HEK293T (cell line): Measurements from ENCODE around the gene ATG101.
"Not testable (repeated sequence)": the region's sequence is repeated elsewhere in the genome, so short reads cannot be mapped to it uniquely, and the experiment has no call there.

ENCODE experiments used
- ARNT ChIP-seq: fragments of 450-650 bp; IDR thresholded peaks from 2 replicates; pipeline ENCODE4 v1.6.1; 2017; ENCODE audit warnings: mild to moderate bottlenecking
- CTBP1 ChIP-seq: fragments of 450-650 bp; IDR thresholded peaks from 2 replicates; pipeline ENCODE4 v1.6.1; 2016; ENCODE audit warnings: borderline replicate concordance
- ELF4 ChIP-seq: fragments of 450-650 bp; IDR thresholded peaks from 2 replicates; pipeline ENCODE4 v1.6.1; 2017; ENCODE audit warnings: antibody characterized with exemption
- FOXA1 ChIP-seq: fragments of 450-650 bp; IDR thresholded peaks from 2 replicates; pipeline ENCODE4 v1.6.1; 2016; ENCODE audit warnings: mild to moderate bottlenecking
- FOXK2 ChIP-seq: fragments of 450-650 bp; IDR thresholded peaks from 2 replicates; pipeline ENCODE4 v1.6.1; 2016; ENCODE audit warnings: mild to moderate bottlenecking
- FOXM1 ChIP-seq: fragments of 450-650 bp; IDR thresholded peaks from 2 replicates; pipeline ENCODE4 v1.6.1; 2017; ENCODE audit warnings: mild to moderate bottlenecking, borderline replicate concordance
- LEF1 ChIP-seq: fragments of 450-650 bp; IDR thresholded peaks from 2 replicates; pipeline ENCODE4 v1.6.1; 2017; ENCODE audit warnings: mild to moderate bottlenecking, borderline replicate concordance
- PKNOX1 ChIP-seq: fragments of 450-650 bp; IDR thresholded peaks from 2 replicates; pipeline ENCODE4 v1.6.1; 2016
- SP1 ChIP-seq: fragments of 450-650 bp; IDR thresholded peaks from 2 replicates; pipeline ENCODE4 v1.6.1; 2017
- SUZ12 ChIP-seq: fragments of 450-650 bp; IDR thresholded peaks from 2 replicates; pipeline ENCODE4 v1.6.1; 2016; ENCODE audit warnings: mild to moderate bottlenecking
- TARDBP ChIP-seq: fragments of 450-650 bp; IDR thresholded peaks from 2 replicates; pipeline ENCODE4 v1.6.1; 2016
- ZNF384 ChIP-seq: fragments of 450-650 bp; IDR thresholded peaks from 2 replicates; pipeline ENCODE4 v1.6.1; 2016

- TF ChIP-seq SUZ12, CTBP1, TARDBP, ELF4, FOXM1, FOXK2, SP1, ARNT, PKNOX1, ZNF384, LEF1, FOXA1: not testable (repeated sequence)
Observed at GRCh38 chr12:52117806-52118475, 48.2 kb downstream of the ATG101 start.
